Fibroblast of skin of scalp (primary cell): ENCODE data around the gene PRKCZ.

ENCODE experiments used
- DNase-seq: peaks from one replicate; pipeline ENCODE4 v3.0.0-alpha.2; 2013

PRKCZ gene

DNA sequence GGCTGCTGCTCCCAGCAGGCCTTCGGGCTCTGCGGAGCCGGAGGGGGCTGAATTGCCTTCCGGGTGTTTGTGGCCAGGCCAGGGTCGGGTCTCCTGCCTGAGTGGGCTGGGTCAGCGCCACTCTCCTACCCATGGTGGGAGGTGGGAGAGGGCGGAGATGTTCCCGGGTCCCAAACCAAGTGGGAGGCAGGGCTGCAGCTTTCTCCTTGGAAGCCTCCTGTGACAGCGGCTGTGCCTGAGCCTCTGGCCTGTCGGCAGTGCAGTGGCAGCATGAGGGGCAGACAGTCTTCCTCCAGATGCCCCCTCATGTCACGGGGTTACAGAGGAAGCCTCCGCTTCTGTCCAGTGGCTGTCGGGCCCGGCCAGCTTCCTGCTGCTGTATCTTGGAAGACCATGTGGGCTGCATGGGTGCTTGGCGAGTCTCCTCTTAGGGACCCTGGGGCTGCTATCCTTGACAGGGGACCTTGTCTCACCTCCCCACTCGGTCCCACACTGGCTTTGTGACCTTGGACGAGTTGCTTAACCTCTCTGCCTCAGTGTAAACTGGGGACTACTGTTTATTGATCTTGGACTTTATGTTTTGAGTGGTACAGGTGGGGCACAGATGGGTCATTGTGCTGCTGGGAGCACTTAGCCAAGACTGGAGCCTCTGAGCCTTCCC lies 182.2 kb downstream of the PRKCZ start:
- DNase-seq, result no peak

DNA sequence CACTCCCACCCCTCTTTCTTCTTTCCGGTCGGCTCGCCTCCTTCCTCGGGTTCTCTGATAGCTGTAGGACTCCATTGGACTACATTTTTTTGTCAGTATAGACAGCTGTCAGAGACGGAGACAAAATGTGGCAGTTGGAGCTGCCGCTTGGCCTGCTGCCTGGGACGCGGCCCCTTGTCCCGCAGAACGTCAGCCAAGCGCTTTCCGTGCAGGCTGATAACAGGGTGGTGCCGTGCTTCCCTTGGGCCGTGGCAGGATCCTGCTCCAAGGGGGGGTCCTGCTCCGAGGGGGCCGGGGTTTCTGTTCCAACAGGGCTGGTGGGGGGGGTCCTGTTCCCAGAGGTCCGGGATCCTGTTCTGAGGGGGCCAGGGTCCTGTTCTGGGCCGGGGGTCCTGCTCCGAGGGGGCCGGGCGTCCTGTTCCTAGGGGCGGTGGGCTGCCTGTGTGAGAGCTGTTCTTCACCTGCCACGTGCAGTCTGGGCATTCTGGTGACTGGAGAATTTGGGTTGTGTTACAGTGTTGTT lies 182.8 kb downstream of the PRKCZ start:
- no peak for DNase-seq

DNA sequence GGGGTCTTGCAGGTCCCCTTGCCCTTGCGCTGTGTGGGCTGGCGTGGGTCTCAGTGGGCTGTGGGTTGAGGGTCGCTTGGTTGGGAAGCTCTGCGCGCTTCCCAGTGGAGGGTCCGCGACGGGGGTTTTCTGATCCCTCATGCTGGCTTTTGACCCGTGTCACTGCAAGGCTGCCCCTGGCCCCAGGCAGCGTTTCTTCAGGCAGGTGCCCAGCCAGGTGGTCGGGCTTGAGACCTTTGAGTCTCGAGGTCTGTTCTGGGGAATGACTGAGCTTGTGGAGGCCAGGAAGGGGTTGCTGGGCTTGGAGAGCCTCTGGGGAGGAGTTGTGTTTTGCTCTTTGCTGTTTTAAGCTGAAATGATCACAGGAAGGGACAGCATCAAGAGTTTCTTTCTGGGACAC lies 183.3 kb downstream of the PRKCZ start:
- DNase-seq, result no peak

DNA sequence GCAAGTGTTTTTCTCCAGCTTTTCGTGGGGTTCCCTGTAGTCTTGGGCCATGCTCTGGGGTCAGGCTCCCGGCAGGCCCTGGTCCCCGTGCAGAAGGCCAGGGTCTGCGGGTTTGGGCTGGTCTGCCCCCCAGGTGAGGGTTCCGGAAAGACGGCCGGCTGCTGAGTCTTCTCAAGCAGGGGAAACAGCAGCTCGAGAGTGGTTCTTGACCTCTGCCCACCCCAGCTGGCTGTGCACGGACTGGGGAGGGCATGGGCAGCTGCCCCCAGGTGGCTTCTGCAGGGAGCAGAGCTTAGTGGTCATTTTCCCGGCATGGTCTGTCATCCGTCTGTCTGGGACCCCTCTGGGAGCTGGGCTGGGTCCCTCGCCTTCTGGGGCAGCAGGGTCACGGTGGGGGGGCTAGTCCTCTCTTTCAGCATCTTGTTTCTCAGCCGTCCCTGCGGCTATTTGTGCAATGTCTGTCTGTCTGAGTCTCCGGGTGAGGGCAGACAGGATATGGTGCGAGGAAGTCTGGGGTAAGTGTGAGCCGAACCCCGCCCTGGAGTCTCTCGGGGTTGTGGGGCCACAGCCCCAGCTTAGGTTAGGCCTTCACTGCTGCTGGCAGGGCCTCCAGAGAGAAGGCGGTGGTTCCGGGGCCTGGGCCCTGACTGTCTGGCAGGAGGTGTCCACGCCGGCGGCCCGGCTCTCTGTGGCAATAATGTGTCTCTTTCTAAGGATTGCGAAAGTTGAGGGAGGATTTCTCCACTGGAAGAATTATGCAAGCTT lies 184.0 kb downstream of the PRKCZ start:
- peak; percentile 91 for DNase-seq

DNA sequence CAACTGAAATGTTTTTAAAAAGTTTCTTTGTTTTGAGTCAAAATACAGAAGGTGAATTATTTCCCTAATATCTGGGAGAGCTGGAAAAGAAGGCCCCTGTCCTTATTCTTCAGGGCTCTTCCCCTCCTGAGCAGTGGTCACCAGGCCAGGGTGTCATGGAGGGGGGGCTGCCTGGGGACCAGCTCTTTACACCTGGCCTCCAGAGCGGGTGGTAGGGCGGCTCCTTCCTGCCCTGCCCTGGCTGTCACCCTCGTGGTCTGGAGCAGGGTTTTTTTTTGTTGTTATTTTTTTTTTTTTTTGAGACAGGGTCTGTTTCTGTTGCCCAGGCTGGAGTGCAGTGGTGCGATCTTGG lies 184.5 kb downstream of the PRKCZ start:
- DNase-seq, result no peak
